ENCODE measurements around the gene SLC10A2. TPM values are rescaled to one million over a fixed set of nuclear protein-coding genes. Genes with fewer than 3 reads are reported as not detected.

SLC10A2 gene
- total and polyA plus RNA-seq, 3 experiments from 2014 or later = not detected

DNA sequence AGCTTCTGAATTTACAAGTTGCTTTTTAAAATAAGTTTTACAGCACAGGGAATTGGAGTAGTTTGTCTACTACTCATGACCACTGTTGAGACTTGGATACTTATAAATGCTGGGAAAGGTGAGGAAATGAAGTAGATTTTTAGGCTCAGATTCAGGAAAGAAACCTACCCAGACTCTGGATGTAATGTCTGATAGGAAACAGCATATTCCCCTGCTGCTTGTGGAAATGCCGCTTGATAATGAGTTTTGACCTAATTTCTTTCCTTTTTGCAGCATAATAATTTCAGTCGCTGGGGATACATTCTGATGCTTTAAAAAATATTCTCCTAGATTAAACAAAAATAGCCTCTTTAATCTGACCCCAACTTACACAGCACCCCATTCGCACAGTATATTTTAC is 53.6 kb downstream of the SLC10A2 start:
- H3K27ac Mint-ChIP-seq = no peak overlapping the region
- no peaks in the 10 kb centered on the region for H3K36me3 Mint-ChIP-seq
- POLR2A ChIA-PET = no interaction called here
- DNase-seq = no peak
- CTCF ChIA-PET = no interaction called here
- Histone ChIP-seq H3K36me3 (ENCODE audit: insufficient read depth, low read length) (no peaks in the 10 kb centered on the region), H3K4me3 (ENCODE audit: low read length) (no peak overlapping the region), H3K27ac (ENCODE audit: low read depth, low read length) (no peak overlapping the region), H3K4me1 (ENCODE audit: insufficient read depth, low read length) (no peaks in the 10 kb centered on the region), H3K27me3 (ENCODE audit: insufficient read depth, low read length, poor library complexity, severe bottlenecking) (no peaks in the 10 kb centered on the region), H3K9me3 (ENCODE audit: low read length) (no peaks in the 10 kb centered on the region)
- H3K4me1 Mint-ChIP-seq = no peaks in the 10 kb centered on the region
- H3K4me3 Mint-ChIP-seq = no peak overlapping the region
- no peaks in the 10 kb centered on the region for H3K27me3 Mint-ChIP-seq
- H3K9me3 Mint-ChIP-seq = peaks cover 0 to 4% (median 0%) of the 10 kb centered on the region in 5 donors

DNA sequence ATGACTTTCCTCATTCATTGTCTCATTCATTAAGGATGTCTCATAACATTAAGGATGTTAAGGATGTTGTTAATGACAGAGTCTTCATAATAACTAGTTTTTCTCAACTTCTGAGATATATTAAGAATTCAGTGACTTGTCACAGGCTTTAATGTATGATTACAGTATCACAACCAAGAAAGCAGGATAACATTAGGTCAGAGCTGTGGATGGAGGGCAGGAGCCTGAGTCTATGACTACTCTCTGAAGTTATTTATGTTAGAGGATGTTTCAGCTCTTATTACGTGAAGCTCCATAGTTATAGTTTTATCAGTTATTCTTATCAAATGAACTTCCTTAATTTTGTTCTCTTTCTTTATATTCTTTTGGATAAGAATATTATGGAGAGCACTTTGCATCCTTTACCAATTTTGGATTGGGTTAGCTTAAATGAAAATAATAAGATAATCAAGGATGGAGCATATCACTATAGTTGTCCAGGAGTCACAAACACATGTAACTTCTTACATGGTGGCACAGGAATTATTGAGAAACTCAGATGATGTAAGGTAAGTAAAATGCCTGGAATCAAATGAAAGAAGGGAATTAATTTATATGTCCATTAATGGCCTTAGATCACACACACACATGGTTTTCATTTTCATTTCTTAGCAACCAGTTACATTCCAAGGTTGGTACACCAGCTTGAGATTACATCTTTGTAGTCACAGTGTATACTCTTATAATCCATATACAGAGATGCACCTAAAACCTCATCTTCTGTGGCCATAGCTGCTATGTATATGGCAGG is 57.0 kb downstream of the SLC10A2 start:
- DNase-seq = no peak
- no peaks in the 10 kb centered on the region for H3K27me3 ChIP-seq (ENCODE audit: insufficient read depth, low read length, poor library complexity, severe bottlenecking)
- H3K4me3 ChIP-seq (ENCODE audit: low read length) = no peak overlapping the region
- Mint-ChIP-seq H3K4me1 (no peaks in the 10 kb centered on the region), H3K27me3 (no peaks in the 10 kb centered on the region), H3K4me3 (no peak overlapping the region), H3K27ac (no peak overlapping the region), H3K9me3 (peaks cover 0 to 2% (median 0%) of the 10 kb centered on the region in 5 donors), H3K36me3 (no peaks in the 10 kb centered on the region)
- no peaks in the 10 kb centered on the region for H3K4me1 ChIP-seq (ENCODE audit: insufficient read depth, low read length)
- POLR2A ChIA-PET = no interaction called here
- no peak overlapping the region for H3K27ac ChIP-seq (ENCODE audit: low read depth, low read length)
- CTCF ChIA-PET = no interaction called here
- no peaks in the 10 kb centered on the region for H3K9me3 ChIP-seq (ENCODE audit: low read length)
- no peaks in the 10 kb centered on the region for H3K36me3 ChIP-seq (ENCODE audit: insufficient read depth, low read length)

DNA sequence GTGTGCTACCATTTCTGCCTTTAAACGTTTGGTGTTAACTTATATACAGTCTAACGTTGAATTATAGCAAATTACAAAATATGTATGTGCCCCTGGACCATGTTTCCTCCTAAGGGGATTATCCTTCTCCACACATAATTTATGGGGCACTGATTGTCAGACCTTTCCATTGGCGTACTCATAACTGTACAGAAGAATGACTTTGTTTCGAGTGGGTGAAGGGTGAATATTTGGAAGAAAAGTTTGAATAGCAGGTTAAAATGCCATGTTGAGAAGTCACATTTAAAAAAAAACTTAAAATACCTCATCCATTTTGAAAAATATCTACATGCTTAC is 58.8 kb downstream of the SLC10A2 start:
- Histone ChIP-seq H3K4me3 (ENCODE audit: low read length) (no peak overlapping the region), H3K9me3 (ENCODE audit: low read length) (no peaks in the 10 kb centered on the region), H3K27ac (ENCODE audit: low read depth, low read length) (no peak overlapping the region), H3K27me3 (ENCODE audit: insufficient read depth, low read length, poor library complexity, severe bottlenecking) (no peaks in the 10 kb centered on the region), H3K36me3 (ENCODE audit: insufficient read depth, low read length) (no peaks in the 10 kb centered on the region), H3K4me1 (ENCODE audit: insufficient read depth, low read length) (no peaks in the 10 kb centered on the region)
- Mint-ChIP-seq H3K4me3 (no peak overlapping the region), H3K27me3 (peaks cover 0 to 1% of the 10 kb centered on the region in 2 donors), H3K9me3 (no peaks in the 10 kb centered on the region), H3K27ac (no peak overlapping the region), H3K4me1 (no peaks in the 10 kb centered on the region), H3K36me3 (no peaks in the 10 kb centered on the region)
- no peak for DNase-seq
- ChIA-PET POLR2A (no interaction called here), CTCF (no interaction called here)

DNA sequence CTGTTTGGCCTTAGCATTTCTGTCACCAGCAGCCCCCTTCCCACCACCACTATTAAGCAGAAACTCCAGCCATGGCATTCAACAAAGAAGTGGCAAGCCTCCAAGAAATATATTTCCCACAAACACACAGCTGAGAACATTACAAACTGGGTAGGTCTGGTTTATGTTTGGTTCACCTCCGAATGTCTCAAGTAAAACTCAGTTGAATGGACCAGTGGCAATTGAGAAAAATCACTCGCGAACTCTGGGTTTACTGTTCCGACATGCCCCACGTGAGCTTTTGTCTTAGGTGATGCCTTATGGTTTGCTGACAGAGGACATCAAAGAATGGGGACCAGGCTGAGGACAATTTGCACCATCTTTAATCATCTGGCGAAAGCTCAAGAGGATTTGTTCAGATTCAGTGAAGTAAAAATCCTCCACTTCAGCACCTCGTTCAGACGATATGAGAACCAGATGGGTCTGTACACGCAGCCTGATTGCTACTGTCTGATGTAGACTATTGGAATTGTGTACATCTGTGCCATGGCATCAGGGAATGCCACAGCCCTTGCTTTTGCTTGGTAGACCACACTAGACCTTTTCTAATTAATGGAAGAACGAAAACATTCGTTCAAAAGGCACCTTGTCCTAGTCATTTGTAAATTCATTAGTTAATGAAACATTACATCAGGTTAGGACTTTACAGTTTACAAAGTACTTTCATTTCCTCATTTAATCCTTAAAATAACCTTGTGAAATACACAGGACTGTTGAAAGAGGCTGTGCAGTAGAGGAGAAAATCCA is 59.4 kb downstream of the SLC10A2 start:
- Histone ChIP-seq H3K4me3 (ENCODE audit: low read length) (no peak overlapping the region), H3K9me3 (ENCODE audit: low read length) (no peaks in the 10 kb centered on the region), H3K27ac (ENCODE audit: low read depth, low read length) (no peak overlapping the region), H3K4me1 (ENCODE audit: insufficient read depth, low read length) (no peaks in the 10 kb centered on the region), H3K36me3 (ENCODE audit: insufficient read depth, low read length) (no peaks in the 10 kb centered on the region), H3K27me3 (ENCODE audit: insufficient read depth, low read length, poor library complexity, severe bottlenecking) (no peaks in the 10 kb centered on the region)
- peaks cover 0 to 3% (median 0%) of the 10 kb centered on the region in 5 donors for H3K9me3 Mint-ChIP-seq
- POLR2A ChIA-PET = no interaction called here
- CTCF ChIA-PET = no interaction called here
- no peaks in the 10 kb centered on the region for H3K4me1 Mint-ChIP-seq
- no peaks in the 10 kb centered on the region for H3K36me3 Mint-ChIP-seq
- no peak overlapping the region for H3K4me3 Mint-ChIP-seq
- H3K27ac Mint-ChIP-seq = no peak overlapping the region
- H3K27me3 Mint-ChIP-seq = peaks cover 0 to 1% of the 10 kb centered on the region in 2 donors
- no peak for DNase-seq

DNA sequence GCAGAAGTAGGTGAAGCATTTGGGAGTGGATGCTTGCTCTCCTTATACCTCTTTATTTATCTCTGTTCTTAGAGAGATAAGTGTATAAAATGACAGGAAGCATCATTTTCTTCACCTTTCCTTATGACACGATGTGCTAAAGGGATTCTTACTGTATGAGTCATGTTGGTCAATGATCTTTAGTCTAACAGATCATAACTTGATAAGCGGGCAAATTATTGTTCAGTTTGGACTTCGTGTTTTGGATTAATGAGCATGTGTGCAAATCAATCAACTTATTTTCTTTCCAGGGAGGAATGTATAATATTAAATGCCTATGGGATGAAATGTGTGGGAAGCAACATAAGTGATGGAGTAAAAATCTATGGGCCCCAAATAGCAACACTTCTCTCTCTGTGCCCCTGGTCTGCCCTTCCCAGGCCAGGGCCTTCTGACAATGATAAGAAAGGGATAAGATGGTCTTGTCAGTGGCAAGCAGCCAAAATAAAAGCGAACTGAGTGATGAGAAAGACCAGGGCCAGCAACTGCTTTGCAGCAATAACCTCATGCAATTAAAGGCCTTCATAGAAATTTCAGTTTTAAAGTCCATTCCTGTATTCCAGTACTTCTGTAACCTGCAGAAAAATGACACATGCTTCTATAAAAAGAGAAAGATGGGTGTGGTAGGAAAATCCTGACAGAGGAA is 61.4 kb downstream of the SLC10A2 start:
- Mint-ChIP-seq H3K4me1 (no peaks in the 10 kb centered on the region), H3K36me3 (no peaks in the 10 kb centered on the region), H3K9me3 (peaks cover 0 to 3% (median 0%) of the 10 kb centered on the region in 5 donors), H3K27ac (no peak overlapping the region), H3K27me3 (peaks cover 0 to 1% of the 10 kb centered on the region in 2 donors), H3K4me3 (no peak overlapping the region)
- no peaks in the 10 kb centered on the region for H3K4me1 ChIP-seq (ENCODE audit: insufficient read depth, low read length)
- POLR2A ChIA-PET = no interaction called here
- no peaks in the 10 kb centered on the region for H3K27me3 ChIP-seq (ENCODE audit: insufficient read depth, low read length, poor library complexity, severe bottlenecking)
- no peaks in the 10 kb centered on the region for H3K36me3 ChIP-seq (ENCODE audit: insufficient read depth, low read length)
- CTCF ChIA-PET = no interaction called here
- H3K27ac ChIP-seq (ENCODE audit: low read depth, low read length) = no peak overlapping the region
- H3K4me3 ChIP-seq (ENCODE audit: low read length) = no peak overlapping the region
- no peaks in the 10 kb centered on the region for H3K9me3 ChIP-seq (ENCODE audit: low read length)
- DNase-seq = no peak

DNA sequence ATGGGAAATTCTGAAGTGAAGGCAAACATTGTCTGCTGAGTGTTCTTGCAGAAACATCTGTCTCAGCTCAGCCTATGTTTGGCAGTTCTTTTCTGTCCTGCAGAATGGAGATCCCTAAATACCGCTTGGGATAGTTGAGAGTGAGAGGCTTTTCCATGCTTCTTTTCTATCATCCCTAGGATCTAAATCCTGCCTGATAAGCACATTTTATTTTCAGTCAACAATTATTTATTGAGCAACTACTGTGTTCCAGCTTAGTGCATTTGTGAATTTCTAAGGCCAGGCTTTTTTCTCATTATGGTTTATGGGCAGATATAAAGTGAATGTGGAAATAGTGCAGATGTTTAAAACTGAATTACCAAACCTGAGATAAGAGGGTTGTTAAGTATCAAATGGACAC is 62.6 kb downstream of the SLC10A2 start:
- ChIA-PET POLR2A (no interaction called here), CTCF (no interaction called here)
- no peaks in the 10 kb centered on the region for H3K4me1 ChIP-seq (ENCODE audit: insufficient read depth, low read length)
- peaks cover 0 to 3% (median 0%) of the 10 kb centered on the region in 5 donors for H3K9me3 Mint-ChIP-seq
- no peaks in the 10 kb centered on the region for H3K36me3 ChIP-seq (ENCODE audit: insufficient read depth, low read length)
- DNase-seq = no peak
- no peak overlapping the region for H3K27ac ChIP-seq (ENCODE audit: low read depth, low read length)
- peaks cover 0 to 3% of the 10 kb centered on the region in 2 donors for H3K27me3 Mint-ChIP-seq
- no peaks in the 10 kb centered on the region for H3K4me1 Mint-ChIP-seq
- no peaks in the 10 kb centered on the region for H3K27me3 ChIP-seq (ENCODE audit: insufficient read depth, low read length, poor library complexity, severe bottlenecking)
- H3K36me3 Mint-ChIP-seq = no peaks in the 10 kb centered on the region
- H3K4me3 ChIP-seq (ENCODE audit: low read length) = no peak overlapping the region
- H3K27ac Mint-ChIP-seq = no peak overlapping the region
- no peak overlapping the region for H3K4me3 Mint-ChIP-seq
- no peaks in the 10 kb centered on the region for H3K9me3 ChIP-seq (ENCODE audit: low read length)

DNA sequence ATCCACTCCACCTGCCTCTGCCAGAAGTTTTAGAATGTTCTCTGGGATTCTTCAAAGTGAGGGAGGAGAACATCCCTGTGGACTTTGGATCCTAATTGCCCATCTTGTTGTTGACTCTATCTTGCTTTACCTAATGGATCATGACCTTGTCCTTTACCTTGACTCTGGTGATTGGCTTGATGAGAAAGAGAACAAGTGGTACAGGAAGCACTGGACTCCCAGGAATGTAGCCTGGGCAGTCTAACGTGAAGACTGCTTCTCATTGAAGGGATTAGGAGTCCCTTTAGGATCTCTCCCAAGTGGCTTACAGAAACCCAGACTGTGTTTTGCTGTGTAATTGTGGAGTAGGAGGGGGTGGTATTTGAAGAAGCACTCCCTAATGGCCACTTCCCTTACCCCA is 63.9 kb downstream of the SLC10A2 start:
- Histone ChIP-seq H3K36me3 (ENCODE audit: insufficient read depth, low read length) (no peaks in the 10 kb centered on the region), H3K27ac (ENCODE audit: low read depth, low read length) (no peak overlapping the region), H3K4me3 (ENCODE audit: low read length) (no peak overlapping the region), H3K4me1 (ENCODE audit: insufficient read depth, low read length) (no peaks in the 10 kb centered on the region), H3K27me3 (ENCODE audit: insufficient read depth, low read length, poor library complexity, severe bottlenecking) (no peaks in the 10 kb centered on the region), H3K9me3 (ENCODE audit: low read length) (no peaks in the 10 kb centered on the region)
- Mint-ChIP-seq H3K27me3 (peaks cover 0 to 3% of the 10 kb centered on the region in 2 donors), H3K9me3 (peaks cover 0 to 3% (median 0%) of the 10 kb centered on the region in 5 donors), H3K4me1 (no peaks in the 10 kb centered on the region), H3K27ac (no peak overlapping the region), H3K36me3 (no peaks in the 10 kb centered on the region), H3K4me3 (no peak overlapping the region)
- POLR2A ChIA-PET = no interaction called here
- CTCF ChIA-PET = no interaction called here
- no peak for DNase-seq

DNA sequence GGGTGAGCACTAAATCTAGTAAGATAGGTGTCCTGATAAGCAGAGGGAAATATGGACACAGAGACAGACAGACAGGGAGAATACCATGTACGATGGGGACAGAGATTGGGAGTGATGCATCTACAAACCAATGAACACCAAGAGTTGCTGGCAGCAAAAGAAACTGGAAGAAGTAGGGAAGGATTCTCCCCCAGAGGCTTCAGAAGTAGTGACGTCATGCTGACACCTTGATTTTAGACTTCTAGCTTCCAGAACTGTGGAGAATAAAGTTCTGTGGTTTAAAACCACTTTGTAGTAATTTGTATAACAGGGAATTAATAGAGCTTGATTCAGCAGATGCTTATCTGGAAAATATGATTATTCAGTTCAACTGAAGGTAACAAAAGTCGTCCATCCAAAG is 66.1 kb downstream of the SLC10A2 start:
- Mint-ChIP-seq H3K27me3 (peaks cover 0 to 3% of the 10 kb centered on the region in 2 donors), H3K27ac (no peak overlapping the region)
- CTCF ChIA-PET = no interaction called here

More for the DNA sequence above, 66.1 kb downstream of the SLC10A2 start:
- DNase-seq = no peak
- Histone ChIP-seq H3K27me3 (ENCODE audit: insufficient read depth, low read length, poor library complexity, severe bottlenecking) (no peaks in the 10 kb centered on the region), H3K27ac (ENCODE audit: low read depth, low read length) (no peak overlapping the region), H3K4me1 (ENCODE audit: insufficient read depth, low read length) (no peaks in the 10 kb centered on the region), H3K9me3 (ENCODE audit: low read length) (no peaks in the 10 kb centered on the region), H3K36me3 (ENCODE audit: insufficient read depth, low read length) (no peaks in the 10 kb centered on the region), H3K4me3 (ENCODE audit: low read length) (no peak overlapping the region)
- peaks cover 0 to 3% (median 0%) of the 10 kb centered on the region in 5 donors for H3K9me3 Mint-ChIP-seq
- H3K4me3 Mint-ChIP-seq = no peak overlapping the region
- no peaks in the 10 kb centered on the region for H3K4me1 Mint-ChIP-seq
- no peaks in the 10 kb centered on the region for H3K36me3 Mint-ChIP-seq
- POLR2A ChIA-PET = no interaction called here

Data from CD8-positive, alpha-beta memory T cell (primary cell).